Measurements from ENCODE around the gene GPRC5C. TPM values are rescaled to one million over a fixed set of nuclear protein-coding genes. Genes with fewer than 3 reads are reported as not detected.

GPRC5C gene
- total and polyA plus RNA-seq, 2 of the 13 experiments (the other 11 are each of a cell fraction or from before 2014, with no cell fraction given): 85.6 to 300 TPM

- TF ChIP-seq, protein P1, sequence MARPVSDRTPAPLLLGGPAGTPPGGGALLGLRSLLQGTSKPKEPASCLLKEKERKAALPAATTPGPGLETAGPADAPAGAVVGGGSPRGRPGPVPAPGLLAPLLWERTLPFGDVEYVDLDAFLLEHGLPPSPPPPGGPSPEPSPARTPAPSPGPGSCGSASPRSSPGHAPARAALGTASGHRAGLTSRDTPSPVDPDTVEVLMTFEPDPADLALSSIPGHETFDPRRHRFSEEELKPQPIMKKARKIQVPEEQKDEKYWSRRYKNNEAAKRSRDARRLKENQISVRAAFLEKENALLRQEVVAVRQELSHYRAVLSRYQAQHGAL (CRISPR knock-in tag; IDR thresholded peaks at IDR 0.05; ENCODE audit: not compliant biosample characterization): no peak
- TF ChIP-seq ZNF639 (CRISPR knock-in tag; conservative IDR thresholded peaks at IDR 0.05) (no peak), HDAC2 (CRISPR knock-in tag; IDR thresholded peaks at IDR 0.05) (peak; percentile 16; the same call in 1 of the 2 replicates), MBD4 (IDR thresholded peaks at IDR 0.05; ENCODE audit: borderline replicate concordance, low read length) (no peak), ZNF274 (CRISPR knock-in tag; IDR thresholded peaks at IDR 0.05) (no peak), ZNF574 (CRISPR knock-in tag; IDR thresholded peaks at IDR 0.05) (peak; percentile 31; the same call in 1 of the 2 replicates), MYC (CRISPR knock-in tag; IDR thresholded peaks at IDR 0.05; ENCODE audit: borderline replicate concordance) (no peak), NR2F1 (CRISPR knock-in tag; IDR thresholded peaks at IDR 0.05) (no peak)
- TF ChIP-seq, protein P2, sequence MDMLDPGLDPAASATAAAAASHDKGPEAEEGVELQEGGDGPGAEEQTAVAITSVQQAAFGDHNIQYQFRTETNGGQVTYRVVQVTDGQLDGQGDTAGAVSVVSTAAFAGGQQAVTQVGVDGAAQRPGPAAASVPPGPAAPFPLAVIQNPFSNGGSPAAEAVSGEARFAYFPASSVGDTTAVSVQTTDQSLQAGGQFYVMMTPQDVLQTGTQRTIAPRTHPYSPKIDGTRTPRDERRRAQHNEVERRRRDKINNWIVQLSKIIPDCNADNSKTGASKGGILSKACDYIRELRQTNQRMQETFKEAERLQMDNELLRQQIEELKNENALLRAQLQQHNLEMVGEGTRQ (IDR thresholded peaks at IDR 0.05; ENCODE audit: low read depth, low read length): no peak
- TF ChIP-seq, protein P2 (CRISPR knock-in tag; IDR thresholded peaks at IDR 0.05; ENCODE audit: borderline replicate concordance): no peak
- TF ChIP-seq, protein P3, sequence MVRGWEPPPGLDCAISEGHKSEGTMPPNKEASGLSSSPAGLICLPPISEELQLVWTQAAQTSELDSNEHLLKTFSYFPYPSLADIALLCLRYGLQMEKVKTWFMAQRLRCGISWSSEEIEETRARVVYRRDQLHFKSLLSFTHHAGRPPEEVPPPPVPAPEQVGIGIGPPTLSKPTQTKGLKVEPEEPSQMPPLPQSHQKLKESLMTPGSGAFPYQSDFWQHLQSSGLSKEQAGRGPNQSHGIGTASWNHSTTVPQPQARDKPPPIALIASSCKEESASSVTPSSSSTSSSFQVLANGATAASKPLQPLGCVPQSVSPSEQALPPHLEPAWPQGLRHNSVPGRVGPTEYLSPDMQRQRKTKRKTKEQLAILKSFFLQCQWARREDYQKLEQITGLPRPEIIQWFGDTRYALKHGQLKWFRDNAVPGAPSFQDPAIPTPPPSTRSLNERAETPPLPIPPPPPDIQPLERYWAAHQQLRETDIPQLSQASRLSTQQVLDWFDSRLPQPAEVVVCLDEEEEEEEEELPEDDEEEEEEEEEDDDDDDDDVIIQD (CRISPR knock-in tag; IDR thresholded peaks at IDR 0.05; ENCODE audit: low read depth): no peak
Measured at GRCh38 chr17:74410001-74410443, 21.9 kb upstream of the GPRC5C start (continued).

Measured in HepG2 (cell line).